Measurements from ENCODE around the gene MYO3B. TPM values are rescaled to one million over a fixed set of nuclear protein-coding genes. Genes with fewer than 3 reads are reported as not detected.

Gene MYO3B
- total RNA-seq, 1 donor from 2014 or later: not detected

DNA sequence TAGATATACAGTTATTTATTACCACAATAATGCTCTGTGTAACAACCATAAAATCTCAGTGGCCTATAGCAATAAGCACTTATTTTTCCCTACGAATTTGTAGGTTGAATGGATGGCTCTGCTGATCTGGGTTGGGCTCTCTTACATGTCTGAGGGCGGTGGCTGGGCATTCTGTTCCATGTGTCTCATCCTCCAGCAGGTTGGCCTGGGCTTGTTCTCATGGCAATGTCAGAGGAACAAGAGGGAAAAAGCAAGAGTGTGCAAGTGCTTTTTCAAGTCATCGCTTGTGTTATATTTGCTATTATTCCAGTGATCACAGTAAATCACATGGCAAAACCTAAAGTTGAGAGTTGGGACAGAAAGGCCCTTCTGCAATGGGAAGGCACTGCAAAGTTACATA, 30.4 kb upstream of the MYO3B start:
- no peaks in the 10 kb centered on the region for H3K4me1 Mint-ChIP-seq
- no peaks in the 10 kb centered on the region for H3K27me3 Mint-ChIP-seq
- no peak for DNase-seq
- no peaks in the 10 kb centered on the region for H3K36me3 Mint-ChIP-seq (ENCODE audit: low read depth)
- no peak overlapping the region for H3K4me3 Mint-ChIP-seq
- ChIA-PET POLR2A (no interaction called here), CTCF (no interaction called here)
- ATAC-seq (ENCODE audit: low read depth): no peak
- H3K27ac Mint-ChIP-seq: no peak overlapping the region
- no peak for TF ChIP-seq CTCF (IDR thresholded peaks at IDR 0.05)
- H3K9me3 Mint-ChIP-seq: no peaks in the 10 kb centered on the region
- intact Hi-C loops (cut with micrococcal nuclease): no loop called here

- DNase-seq: no peak
- ChIA-PET POLR2A (no interaction called here), CTCF (no interaction called here)
- no peak for ATAC-seq (ENCODE audit: low read depth)
- intact Hi-C loops (cut with micrococcal nuclease): no loop called here
- Mint-ChIP-seq H3K9me3 (no peaks in the 10 kb centered on the region), H3K27me3 (no peaks in the 10 kb centered on the region), H3K36me3 (ENCODE audit: low read depth) (no peaks in the 10 kb centered on the region), H3K4me1 (no peaks in the 10 kb centered on the region), H3K27ac (no peak overlapping the region), H3K4me3 (no peak overlapping the region)
- TF ChIP-seq CTCF (IDR thresholded peaks at IDR 0.05): no peak
Measured at GRCh38 chr2:170148161-170148560, 29.8 kb upstream of the MYO3B start.

- intact Hi-C loops (cut with micrococcal nuclease): no loop called here
- Mint-ChIP-seq H3K9me3 (no peaks in the 10 kb centered on the region), H3K27me3 (no peaks in the 10 kb centered on the region), H3K4me3 (no peak overlapping the region), H3K4me1 (no peaks in the 10 kb centered on the region), H3K36me3 (ENCODE audit: low read depth) (no peaks in the 10 kb centered on the region), H3K27ac (no peak overlapping the region)
- ATAC-seq (ENCODE audit: low read depth): no peak
- POLR2A ChIA-PET: no interaction called here
- no peak for DNase-seq
- CTCF ChIA-PET: no interaction called here
- TF ChIP-seq CTCF (IDR thresholded peaks at IDR 0.05): no peak
Measured at GRCh38 chr2:170152421-170152820, 25.5 kb upstream of the MYO3B start.

DNA sequence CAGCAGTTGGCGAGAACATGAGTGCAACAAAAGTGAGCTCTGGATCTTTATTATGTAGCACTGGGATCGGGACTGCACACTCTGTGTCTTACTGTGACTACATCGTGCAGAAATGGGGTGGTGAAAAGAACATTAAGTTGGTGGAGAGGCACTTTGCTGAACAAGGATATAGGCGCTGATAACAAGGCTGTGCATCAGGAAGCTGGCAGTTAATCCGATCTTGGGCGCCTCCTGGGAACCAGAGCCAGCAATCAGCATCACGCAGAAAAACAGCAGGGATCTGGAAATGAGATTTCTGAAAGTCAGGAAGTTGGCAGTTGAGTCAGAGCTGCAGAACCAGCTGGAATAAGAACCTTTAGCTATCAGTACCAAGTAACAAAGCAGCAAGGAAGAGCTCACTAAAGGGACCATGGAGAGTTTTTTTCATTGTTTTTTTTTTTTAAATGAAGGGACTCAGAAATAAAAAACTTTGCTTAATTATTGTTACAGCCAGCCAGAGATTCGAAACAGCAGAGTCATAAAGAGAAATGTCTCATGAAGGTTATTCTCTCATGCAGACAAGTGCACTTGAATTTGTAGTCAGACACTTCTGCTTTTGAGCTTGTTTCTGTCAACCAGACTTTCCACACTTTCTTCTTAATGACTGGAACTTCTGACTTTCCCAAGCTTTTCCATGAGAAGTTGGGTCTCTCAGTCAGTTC, 22.8 kb upstream of the MYO3B start:
- H3K36me3 Mint-ChIP-seq (ENCODE audit: low read depth): no peaks in the 10 kb centered on the region
- CTCF ChIA-PET: no interaction called here
- intact Hi-C loops (cut with micrococcal nuclease): no loop called here

DNA sequence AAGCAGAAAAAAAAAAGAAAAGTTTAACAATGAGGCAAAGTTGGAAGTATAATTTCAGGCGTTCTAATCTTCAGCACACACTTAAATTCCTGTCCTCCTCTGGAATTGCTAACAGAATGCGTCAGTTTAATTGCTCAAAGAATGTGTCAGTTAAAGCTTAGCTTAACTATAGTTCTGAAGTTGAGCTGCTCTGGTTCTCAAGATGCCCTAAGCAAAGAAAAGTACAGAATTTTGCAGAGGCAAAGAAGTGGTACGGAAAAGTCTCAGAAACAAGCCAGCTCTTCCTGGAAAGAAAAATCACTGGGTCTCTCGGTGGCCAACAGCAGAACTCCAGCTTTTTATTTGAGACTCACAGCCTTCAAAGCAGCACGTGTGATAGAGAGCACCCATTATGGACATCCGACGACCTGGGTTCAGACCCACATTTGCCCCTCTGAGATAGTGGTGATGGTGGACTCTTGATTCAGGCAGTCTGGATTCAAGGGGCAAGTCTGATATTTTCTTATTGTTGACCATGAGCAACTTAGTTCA, 22.2 kb upstream of the MYO3B start:
- no peaks in the 10 kb centered on the region for H3K4me1 Mint-ChIP-seq
- no peaks in the 10 kb centered on the region for H3K9me3 Mint-ChIP-seq
- H3K27me3 Mint-ChIP-seq: no peaks in the 10 kb centered on the region
- ChIA-PET CTCF (no interaction called here), POLR2A (no interaction called here)
- no peak overlapping the region for H3K4me3 Mint-ChIP-seq
- ATAC-seq (ENCODE audit: low read depth) (no peak), DNase-seq (no peak)
- no peaks in the 10 kb centered on the region for H3K36me3 Mint-ChIP-seq (ENCODE audit: low read depth)
- intact Hi-C loops (cut with micrococcal nuclease): no loop called here
- no peak overlapping the region for H3K27ac Mint-ChIP-seq
- TF ChIP-seq CTCF (IDR thresholded peaks at IDR 0.05): no peak

More for the DNA sequence above, 22.8 kb upstream of the MYO3B start:
- Mint-ChIP-seq H3K27ac (no peak overlapping the region), H3K9me3 (no peaks in the 10 kb centered on the region), H3K27me3 (no peaks in the 10 kb centered on the region), H3K4me3 (no peak overlapping the region), H3K4me1 (no peaks in the 10 kb centered on the region)
- no peak for DNase-seq
- no peak for ATAC-seq (ENCODE audit: low read depth)
- no peak for TF ChIP-seq CTCF (IDR thresholded peaks at IDR 0.05)
- POLR2A ChIA-PET: no interaction called here

Data from activated B cell treated with CpG ODN at 0.5 μM for 24 hours (primary cell).